Stimulated activated naive CD8-positive, alpha-beta T cell treated with anti-CD3 and anti-CD28 coated beads, Interleukin-15, Interleukin-2, amounts not matched to agents 100 U/mL and 50 U/mL, for 24 hours (primary cell): ENCODE data around the gene TRAPPC12.
"Not testable (repeated sequence)": the region's sequence is repeated elsewhere in the genome, so short reads cannot be mapped to it uniquely, and the experiment has no call there.

Experiments used
- ATAC-seq: fragments of 150-1000 bp; cut with Tn5 transposase; one replicate; pipeline ENCODE4 v1.10.0; 2021
- DNase-seq: peaks from one replicate; pipeline ENCODE4 v3.0.0; 2021

TRAPPC12 gene

GRCh38 chr2:3454005-3454404, 74.5 kb downstream of the TRAPPC12 start:
- not testable (repeated sequence) for ATAC-seq, DNase-seq

- ATAC-seq (no peak), DNase-seq (no peak)
Measured at GRCh38 chr2:3454802-3455201, 75.3 kb downstream of the TRAPPC12 start.

GRCh38 chr2:3456125-3456524, 76.6 kb downstream of the TRAPPC12 start:
- ATAC-seq: no peak
- DNase-seq: no peak

GRCh38 chr2:3457524-3458395, 78.3 kb downstream of the TRAPPC12 start:
- ATAC-seq (no peak), DNase-seq (no peak)

- no peak for DNase-seq
- ATAC-seq: no peak
Measured at GRCh38 chr2:3458396-3459184, 79.1 kb downstream of the TRAPPC12 start.

GRCh38 chr2:3459185-3460015, 79.9 kb downstream of the TRAPPC12 start:
- DNase-seq: no peak
- no peak for ATAC-seq

- DNase-seq: no peak
- no peak for ATAC-seq
Measured at GRCh38 chr2:3460156-3460555, 80.7 kb downstream of the TRAPPC12 start.

GRCh38 chr2:3460831-3461800, 81.6 kb downstream of the TRAPPC12 start:
- DNase-seq (no peak), ATAC-seq (no peak)

GRCh38 chr2:3461801-3462492, 82.5 kb downstream of the TRAPPC12 start:
- DNase-seq: peak; percentile 41
- no peak for ATAC-seq

GRCh38 chr2:3462493-3463104, 83.1 kb downstream of the TRAPPC12 start:
- DNase-seq: no peak

GRCh38 chr2:3463186-3463835, 83.8 kb downstream of the TRAPPC12 start:
- ATAC-seq: no peak
- no peak for DNase-seq

More at GRCh38 chr2:3462493-3463104, 83.1 kb downstream of the TRAPPC12 start:
- ATAC-seq: no peak

- ATAC-seq (no peak), DNase-seq (no peak)
Measured at GRCh38 chr2:3463944-3464343, 84.5 kb downstream of the TRAPPC12 start.

GRCh38 chr2:3464401-3465005, 85.0 kb downstream of the TRAPPC12 start:
- DNase-seq (no peak), ATAC-seq (no peak)

- ATAC-seq: no peak
- DNase-seq: no peak
Measured at GRCh38 chr2:3465328-3465727, 85.8 kb downstream of the TRAPPC12 start.

- ATAC-seq (no peak), DNase-seq (no peak)
Measured at GRCh38 chr2:3465844-3466481, 86.5 kb downstream of the TRAPPC12 start.

GRCh38 chr2:3466482-3466863, 87.0 kb downstream of the TRAPPC12 start:
- no peak for ATAC-seq
- no peak for DNase-seq

- DNase-seq (no peak), ATAC-seq (no peak)
Measured at GRCh38 chr2:3466966-3467365, 87.5 kb downstream of the TRAPPC12 start.

- no peak for ATAC-seq
Measured at GRCh38 chr2:3467654-3468053, 88.2 kb downstream of the TRAPPC12 start.

More at GRCh38 chr2:3467654-3468053, 88.2 kb downstream of the TRAPPC12 start:
- DNase-seq: no peak
